ENCODE data around the gene SPATS2L. TPM values are rescaled to one million over a fixed set of nuclear protein-coding genes. Genes with fewer than 3 reads are reported as not detected.

SPATS2L gene
- polyA plus RNA-seq, 1 of the 3 experiments (the other 2 are of a cell fraction) = 86.8 TPM

GRCh38 chr2:200322607-200323006 lies 16.1 kb downstream of the SPATS2L start:
- peaks cover 0 to 4% of the 10 kb centered on the region in 2 experiments for H3K36me3 ChIP-seq (replicated peaks in 1 of 2; ENCODE audit: control insufficient read depth in 1 of 2, insufficient read depth in 2 of 2, low read length in 1 of 2)
- TF ChIP-seq MAX (IDR thresholded peaks at IDR 0.05; ENCODE audit: low read depth) (no peak), PBX3 (IDR thresholded peaks at IDR 0.05) (no peak), EP300 (IDR thresholded peaks at IDR 0.05; ENCODE audit: borderline replicate concordance in 1 of 2, low read depth in 1 of 2, low read length in 1 of 2) (no peak), ZBTB33 (IDR thresholded peaks at IDR 0.05; ENCODE audit: borderline replicate concordance, low read depth) (no peak), RFX5 (IDR thresholded peaks at IDR 0.05; ENCODE audit: low read length) (no peak), RAD21 (IDR thresholded peaks at IDR 0.05; ENCODE audit: low read length) (no peak), REST (IDR thresholded peaks at IDR 0.05; ENCODE audit: low read depth, low read length) (no peak), MEF2A (IDR thresholded peaks at IDR 0.05; ENCODE audit: borderline replicate concordance, low read depth) (no peak), NRF1 (IDR thresholded peaks at IDR 0.05; ENCODE audit: low read depth, low read length) (no peak), FOXM1 (IDR thresholded peaks at IDR 0.05; ENCODE audit: low read depth) (no peak)
- H3K4me3 ChIP-seq (ENCODE audit: low read depth in 2 of 2, low read length in 1 of 2) = no peak overlapping the region
- peaks cover 61% of the 10 kb centered on the region for H4K20me1 ChIP-seq (ENCODE audit: insufficient read depth)
- ChIA-PET POLR2A (no interaction called here), CTCF (no interaction called here)
- peaks cover 0 to 15% of the 10 kb centered on the region in 2 experiments; a peak in 3 of 4 replicates for H3K4me1 ChIP-seq (ENCODE audit: control insufficient read depth in 1 of 2, insufficient read depth in 2 of 2, low read depth in 1 of 2, low read length in 1 of 2)
- no peak overlapping the region for H3K4me2 ChIP-seq
- no peaks in the 10 kb centered on the region for H3K9me2 ChIP-seq
- H3K27ac ChIP-seq (ENCODE audit: low read depth in 2 of 2, low read length in 1 of 2) = no peak overlapping the region
- H2AFZ ChIP-seq (ENCODE audit: low read depth) = no peak overlapping the region
- 96% methylated on average over 1 of the region's 1 CpG for WGBS (ENCODE audit: low lambda C conversion rate)
- H3K27me3 ChIP-seq (ENCODE audit: insufficient read depth) = no peaks in the 10 kb centered on the region
- H3K9me3 ChIP-seq = no peaks in the 10 kb centered on the region
- no peak overlapping the region for H3K9ac ChIP-seq
- H3F3A ChIP-seq (replicated peaks; ENCODE audit: insufficient read depth) = peaks cover 10% of the 10 kb centered on the region
- DNase-seq = no peak
- peaks cover 100% of the 10 kb centered on the region for H3K79me2 ChIP-seq (ENCODE audit: insufficient read depth)
